GM10266 (cell line): ENCODE results near the gene EXD3.
A peak's percentile ranks its signal among the peaks of the same experiment; 100 is the strongest.

ENCODE experiments used
- DNase-seq: peaks from one replicate; pipeline ENCODE4 v3.0.0; 2012; ENCODE audit errors: extremely low spot score
- CTCF ChIP-seq: IDR thresholded peaks from 2 replicates; pipeline ENCODE4 v1.5.1; 2012; ENCODE audit warnings: mild to moderate bottlenecking, low read depth; ENCODE audit not compliant: control insufficient read depth, insufficient read depth; ENCODE audit errors: missing control alignments

The EXD3 gene

DNA sequence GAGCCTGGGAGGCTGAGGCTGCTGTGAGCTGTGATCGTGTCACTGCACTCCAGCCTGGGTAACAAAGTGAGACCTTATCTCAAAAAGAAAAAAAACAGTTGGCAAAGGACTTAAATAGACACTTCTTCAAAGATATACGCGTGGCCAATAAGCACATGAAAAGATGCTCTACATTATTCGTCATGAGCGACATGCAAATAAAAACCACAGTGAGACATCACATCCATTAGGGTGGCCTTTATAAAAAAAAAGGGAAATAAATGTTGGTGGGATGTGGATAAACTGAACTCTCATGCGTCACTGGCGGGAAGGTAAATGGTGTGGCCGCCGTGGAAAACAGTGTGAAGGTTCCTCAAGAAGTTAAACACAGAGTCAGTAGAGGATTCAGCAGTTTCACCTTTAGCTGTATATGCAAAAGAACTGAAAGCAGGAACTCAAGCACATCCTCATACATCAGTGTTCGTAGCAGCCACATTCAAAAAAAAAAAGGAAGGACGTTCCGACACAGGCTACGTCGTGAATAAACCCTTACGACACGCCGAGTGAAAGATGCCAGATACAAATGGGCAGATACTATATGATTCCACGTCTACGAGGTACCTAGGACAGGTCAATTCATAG lies 96.4 kb downstream of the EXD3 start:
- no peak for TF ChIP-seq CTCF
- no peak for DNase-seq

DNA sequence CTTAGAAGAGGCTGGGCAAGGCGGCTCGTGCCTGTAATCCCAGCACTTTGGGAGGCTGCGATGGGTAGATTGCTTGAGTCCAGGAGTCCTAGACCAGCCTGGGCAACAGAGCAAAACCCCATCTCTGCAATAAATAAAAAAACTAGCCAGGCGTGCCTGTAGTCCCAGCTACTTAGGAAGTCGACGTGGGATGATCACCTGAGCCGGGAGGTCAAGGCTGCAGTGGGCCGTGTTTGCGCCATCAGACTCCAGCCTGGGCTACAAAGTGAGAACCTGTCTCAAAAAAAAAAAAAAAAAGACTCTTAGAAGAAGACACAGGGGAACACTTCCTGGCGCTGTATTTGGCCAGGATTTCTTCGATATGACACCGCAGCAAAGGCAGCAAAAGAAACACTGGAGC lies 97.2 kb downstream of the EXD3 start:
- DNase-seq, result no peak
- TF ChIP-seq CTCF, result no peak

DNA sequence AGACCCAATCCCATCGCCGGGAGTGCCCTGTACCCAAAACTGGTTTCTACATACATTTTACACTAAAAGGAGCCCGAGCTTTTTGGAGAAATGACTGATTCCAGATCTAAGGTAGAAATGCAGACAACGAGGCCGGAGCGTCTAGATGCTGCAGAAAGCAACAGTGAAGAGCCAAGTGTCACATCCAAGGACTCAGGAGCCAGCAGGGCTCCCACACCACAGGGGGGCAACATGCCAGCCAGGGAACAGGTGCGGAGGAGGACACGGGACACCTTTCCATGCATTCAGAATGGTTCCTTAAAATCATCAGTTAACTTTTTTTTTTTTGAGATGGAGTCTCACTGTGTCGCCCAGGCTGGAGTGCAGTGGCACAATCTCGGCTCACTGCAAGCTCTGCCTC lies 97.8 kb downstream of the EXD3 start:
- TF ChIP-seq CTCF, result no peak
- DNase-seq, result no peak

DNA sequence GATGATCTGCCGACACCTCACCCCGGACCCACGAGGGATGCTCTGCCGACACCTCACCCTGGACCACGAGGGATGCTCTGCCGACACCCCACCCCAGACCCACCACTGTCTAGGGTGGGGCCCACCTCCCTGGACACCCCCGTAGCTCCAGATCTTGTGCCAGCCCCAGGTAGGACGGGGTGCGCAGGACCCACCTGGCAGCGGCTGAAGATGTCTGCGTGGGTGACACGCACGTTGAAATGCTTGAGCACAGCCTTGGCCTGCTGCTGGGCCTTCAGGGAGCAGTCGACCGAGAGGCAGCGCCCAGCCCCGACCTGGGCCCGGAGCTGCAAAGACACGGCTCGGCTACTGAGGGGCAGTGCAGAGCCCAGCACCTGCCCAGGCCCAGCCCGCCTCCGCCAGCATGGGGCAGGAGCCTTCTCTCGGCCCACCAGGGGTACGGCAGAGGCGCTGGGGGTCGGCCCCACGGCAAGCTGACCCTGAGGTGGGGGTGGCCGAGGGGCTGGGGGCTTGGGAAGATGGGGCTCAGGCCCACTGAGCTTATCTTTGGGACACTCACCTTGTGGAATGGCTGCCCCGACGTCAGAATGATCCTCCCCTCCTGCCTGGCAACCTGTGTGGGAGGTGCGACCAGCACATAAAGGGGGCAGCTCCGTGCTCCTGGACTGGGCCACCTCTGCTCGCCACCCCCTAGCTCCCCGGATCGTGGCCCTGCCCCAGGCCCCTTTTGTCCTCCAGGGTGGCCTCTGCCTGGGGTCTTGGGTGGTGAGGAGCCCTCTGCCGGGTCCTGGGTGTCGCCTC lies 99.2 kb downstream of the EXD3 start:
- TF ChIP-seq CTCF, result no peak
- no peak for DNase-seq

GRCh38 chr9:137321726-137322361 lies 101.1 kb downstream of the EXD3 start:
- DNase-seq, result no peak
- TF ChIP-seq CTCF, result no peak

- TF ChIP-seq CTCF, result no peak
- peak; percentile 75 for DNase-seq
These were observed 102.2 kb downstream of the EXD3 start for GRCh38 chr9:137320555-137321384.
